Measurements from ENCODE around the gene ANO2. TPM values are rescaled to one million over a fixed set of nuclear protein-coding genes. Genes with fewer than 3 reads are reported as not detected.
A peak's percentile ranks its signal among the peaks of the same experiment; 100 is the strongest.

ANO2 gene
- total RNA-seq, 2 donors from 2014 or later: 14.3 to 28.5 TPM

- peaks cover 14% of the 10 kb centered on the region for H3K27me3 ChIP-seq (ENCODE audit: control insufficient read depth, insufficient read depth, low read length, poor library complexity, severe bottlenecking)
- Mint-ChIP-seq H3K27ac (no peak overlapping the region), H3K27me3 (ENCODE audit: insufficient read depth) (peaks cover 36% of the 10 kb centered on the region), H3K36me3 (ENCODE audit: low read depth) (peaks cover 80% of the 10 kb centered on the region), H3K9me3 (no peaks in the 10 kb centered on the region), H3K4me1 (peaks cover 21% of the 10 kb centered on the region), H3K4me3 (no peak overlapping the region)
- DNase-seq: no peak
- peaks cover 3% of the 10 kb centered on the region for H3K4me1 ChIP-seq (ENCODE audit: control insufficient read depth, insufficient read depth, low read length)
- H3K4me3 ChIP-seq (ENCODE audit: low read length): no peak overlapping the region
- TF ChIP-seq CTCF (conservative IDR thresholded peaks at IDR 0.05): no peak
- 89% methylated on average over 1 of the region's 1 CpG; no CpG with 5 or more reads in 1 of the 2 experiments for WGBS, 2 experiments (ENCODE audit: insufficient coverage in 1 of 2, insufficient read length in 1 of 2)
- peaks cover 34% of the 10 kb centered on the region for H3K36me3 ChIP-seq (ENCODE audit: control insufficient read depth, insufficient read depth, low read length)
- H3K9ac ChIP-seq (ENCODE audit: extremely low read depth, low read length, poor library complexity, severe bottlenecking): no peak overlapping the region
- no peaks in the 10 kb centered on the region for H3K9me3 ChIP-seq (ENCODE audit: control insufficient read depth, low read length)
- no peak overlapping the region for H3K27ac ChIP-seq (ENCODE audit: low read depth, low read length)
Measured at GRCh38 chr12:5947006-5947405, 1.9 kb upstream of the ANO2 start.

- no peak overlapping the region for H3K27ac ChIP-seq (ENCODE audit: low read depth, low read length)
- no peak overlapping the region for H3K9ac ChIP-seq (ENCODE audit: extremely low read depth, low read length, poor library complexity, severe bottlenecking)
- no peak for DNase-seq
- H3K9me3 Mint-ChIP-seq: no peaks in the 10 kb centered on the region
- peaks cover 21% of the 10 kb centered on the region for H3K4me1 Mint-ChIP-seq
- H3K36me3 Mint-ChIP-seq (ENCODE audit: low read depth): peaks cover 77% of the 10 kb centered on the region
- peaks cover 3% of the 10 kb centered on the region for H3K4me1 ChIP-seq (ENCODE audit: control insufficient read depth, insufficient read depth, low read length)
- H3K4me3 Mint-ChIP-seq: peak overlapping the region; percentile 70
- H3K27me3 ChIP-seq (ENCODE audit: control insufficient read depth, insufficient read depth, low read length, poor library complexity, severe bottlenecking): peaks cover 14% of the 10 kb centered on the region
- no peak overlapping the region for H3K27ac Mint-ChIP-seq
- no peaks in the 10 kb centered on the region for H3K9me3 ChIP-seq (ENCODE audit: control insufficient read depth, low read length)
- 92 to 95% methylated on average over 2 of the region's 2 CpGs for whole genome bisulfite sequencing, 2 experiments (ENCODE audit: insufficient coverage in 1 of 2, insufficient read length in 1 of 2)
- no peak for TF ChIP-seq CTCF (conservative IDR thresholded peaks at IDR 0.05)
- no peak overlapping the region for H3K4me3 ChIP-seq (ENCODE audit: low read length)
- H3K27me3 Mint-ChIP-seq (ENCODE audit: insufficient read depth): peaks cover 36% of the 10 kb centered on the region
- peaks cover 28% of the 10 kb centered on the region for H3K36me3 ChIP-seq (ENCODE audit: control insufficient read depth, insufficient read depth, low read length)
Measured at GRCh38 chr12:5946388-5946787, 1.3 kb upstream of the ANO2 start.

GRCh38 chr12:5944688-5945070 is 380 bp downstream of the ANO2 start:
- Histone ChIP-seq H3K36me3 (ENCODE audit: control insufficient read depth, insufficient read depth, low read length) (peaks cover 29% of the 10 kb centered on the region), H3K4me3 (ENCODE audit: low read length) (peak overlapping the region; percentile 84), H3K4me1 (ENCODE audit: control insufficient read depth, insufficient read depth, low read length) (peaks cover 3% of the 10 kb centered on the region), H3K9ac (ENCODE audit: extremely low read depth, low read length, poor library complexity, severe bottlenecking) (peak overlapping the region; percentile 57), H3K9me3 (ENCODE audit: control insufficient read depth, low read length) (no peaks in the 10 kb centered on the region), H3K27me3 (ENCODE audit: control insufficient read depth, insufficient read depth, low read length, poor library complexity, severe bottlenecking) (peaks cover 14% of the 10 kb centered on the region), H3K27ac (ENCODE audit: low read depth, low read length) (no peak overlapping the region)
- no peak for TF ChIP-seq CTCF (conservative IDR thresholded peaks at IDR 0.05)
- peaks cover 21% of the 10 kb centered on the region for H3K4me1 Mint-ChIP-seq
- peak overlapping the region; percentile 71 for H3K27ac Mint-ChIP-seq
- DNase-seq: peak; percentile 76
- no peaks in the 10 kb centered on the region for H3K9me3 Mint-ChIP-seq
- H3K36me3 Mint-ChIP-seq (ENCODE audit: low read depth): peaks cover 77% of the 10 kb centered on the region
- peak overlapping the region; percentile 70 for H3K4me3 Mint-ChIP-seq
- 27 to 29% methylated on average over 9 to 12 of the region's 12 CpGs for WGBS, 2 experiments (ENCODE audit: insufficient coverage in 1 of 2, insufficient read length in 1 of 2)
- peaks cover 36% of the 10 kb centered on the region for H3K27me3 Mint-ChIP-seq (ENCODE audit: insufficient read depth)

All from endodermal cell (in vitro differentiated cells).